ENCODE measurements around the gene GPR156. TPM values are rescaled to one million over a fixed set of nuclear protein-coding genes. Genes with fewer than 3 reads are reported as not detected.
"Not testable (repeated sequence)": the region's sequence is repeated elsewhere in the genome, so short reads cannot be mapped to it uniquely, and the experiment has no call there.

The GPR156 gene
- total RNA-seq, 1 donor from 2014 or later = 1.4 TPM

- TF ChIP-seq, protein P1, sequence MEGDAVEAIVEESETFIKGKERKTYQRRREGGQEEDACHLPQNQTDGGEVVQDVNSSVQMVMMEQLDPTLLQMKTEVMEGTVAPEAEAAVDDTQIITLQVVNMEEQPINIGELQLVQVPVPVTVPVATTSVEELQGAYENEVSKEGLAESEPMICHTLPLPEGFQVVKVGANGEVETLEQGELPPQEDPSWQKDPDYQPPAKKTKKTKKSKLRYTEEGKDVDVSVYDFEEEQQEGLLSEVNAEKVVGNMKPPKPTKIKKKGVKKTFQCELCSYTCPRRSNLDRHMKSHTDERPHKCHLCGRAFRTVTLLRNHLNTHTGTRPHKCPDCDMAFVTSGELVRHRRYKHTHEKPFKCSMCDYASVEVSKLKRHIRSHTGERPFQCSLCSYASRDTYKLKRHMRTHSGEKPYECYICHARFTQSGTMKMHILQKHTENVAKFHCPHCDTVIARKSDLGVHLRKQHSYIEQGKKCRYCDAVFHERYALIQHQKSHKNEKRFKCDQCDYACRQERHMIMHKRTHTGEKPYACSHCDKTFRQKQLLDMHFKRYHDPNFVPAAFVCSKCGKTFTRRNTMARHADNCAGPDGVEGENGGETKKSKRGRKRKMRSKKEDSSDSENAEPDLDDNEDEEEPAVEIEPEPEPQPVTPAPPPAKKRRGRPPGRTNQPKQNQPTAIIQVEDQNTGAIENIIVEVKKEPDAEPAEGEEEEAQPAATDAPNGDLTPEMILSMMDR (conservative IDR thresholded peaks at IDR 0.05; ENCODE audit: low read depth, low read length) = no peak
- DNase-seq (ENCODE audit: low read depth) = no peak
- no peak overlapping the region for H3K4me3 ChIP-seq (ENCODE audit: low read depth, low read length)
Observed at GRCh38 chr3:120157681-120158080, 127.3 kb downstream of the GPR156 start.

DNA sequence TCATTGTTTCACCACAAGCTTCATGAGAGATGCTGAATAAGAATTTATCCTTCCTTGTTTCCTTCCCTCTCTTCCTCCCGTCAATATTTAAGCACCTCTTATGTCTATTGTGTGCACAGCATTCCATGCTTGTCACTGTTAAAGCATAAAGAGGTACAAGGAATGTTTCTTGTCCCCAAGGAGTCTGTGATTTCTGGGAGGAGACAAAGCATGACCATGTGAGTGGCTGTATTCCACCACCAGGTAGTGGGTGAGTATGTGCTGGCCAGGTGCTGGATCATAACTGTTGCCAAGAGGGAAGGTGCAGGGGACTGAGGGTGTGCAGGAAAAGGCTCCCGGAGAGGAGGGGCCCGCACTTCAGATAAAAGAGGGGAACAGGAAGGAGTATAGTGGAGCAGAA, 127.9 kb downstream of the GPR156 start:
- DNase-seq (ENCODE audit: low read depth) = no peak
- TF ChIP-seq, protein P1 (conservative IDR thresholded peaks at IDR 0.05; ENCODE audit: low read depth, low read length) = no peak
- H3K4me3 ChIP-seq (ENCODE audit: low read depth, low read length) = no peak overlapping the region

- H3K4me3 ChIP-seq (ENCODE audit: low read depth, low read length) = no peak overlapping the region
- TF ChIP-seq, protein P1 (conservative IDR thresholded peaks at IDR 0.05; ENCODE audit: low read depth, low read length) = no peak
- DNase-seq (ENCODE audit: low read depth) = no peak
Observed at GRCh38 chr3:120156699-120157098, 128.3 kb downstream of the GPR156 start.

DNA sequence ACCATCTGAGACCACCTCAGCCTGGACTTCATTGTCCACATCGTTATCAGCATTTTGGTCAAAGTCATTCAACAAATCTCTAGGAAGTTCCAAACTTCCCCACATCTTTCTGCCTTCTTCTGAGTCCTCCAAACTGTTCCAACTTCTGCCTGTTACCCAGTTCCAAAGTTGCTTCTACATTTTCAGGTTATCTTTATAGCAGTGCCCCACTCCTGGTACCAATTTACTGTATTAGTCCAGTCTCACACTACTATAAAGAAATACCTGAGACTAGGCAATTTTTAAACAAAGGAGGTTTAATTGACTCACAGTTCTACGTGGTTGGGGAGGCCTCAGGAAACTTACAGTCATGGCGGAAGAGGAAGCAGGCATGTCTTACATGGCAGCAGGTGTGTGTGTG, 129.3 kb downstream of the GPR156 start:
- DNase-seq (ENCODE audit: low read depth); H3K4me3 ChIP-seq (ENCODE audit: low read depth, low read length): not testable (repeated sequence)

- no peak overlapping the region for H3K4me3 ChIP-seq (ENCODE audit: low read depth, low read length)
- no peak for DNase-seq (ENCODE audit: low read depth)
- TF ChIP-seq, protein P1 (conservative IDR thresholded peaks at IDR 0.05; ENCODE audit: low read depth, low read length) = no peak
Observed at GRCh38 chr3:120155108-120155507, 129.9 kb downstream of the GPR156 start.

DNA sequence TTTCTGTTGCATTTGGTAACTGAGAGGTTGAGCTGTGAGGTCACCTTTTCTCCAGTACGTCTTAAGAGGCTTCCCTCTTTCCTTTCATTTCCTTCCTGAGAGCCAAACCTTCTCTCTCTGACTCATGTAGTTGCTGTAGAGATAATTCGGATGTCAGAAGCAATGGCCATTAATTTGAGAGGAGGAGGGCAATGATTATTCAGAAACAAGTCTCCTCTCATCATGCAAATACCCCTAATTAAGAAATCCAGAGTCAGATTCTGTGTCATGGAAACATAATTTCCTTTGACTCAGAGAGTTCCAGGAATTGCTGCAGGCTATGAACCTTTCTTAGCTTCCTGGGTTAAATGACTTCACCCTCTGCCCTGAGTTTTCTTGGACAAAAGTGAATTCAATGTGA, 131.7 kb downstream of the GPR156 start:
- H3K4me3 ChIP-seq (ENCODE audit: low read depth, low read length) = no peak overlapping the region
- TF ChIP-seq, protein P1 (conservative IDR thresholded peaks at IDR 0.05; ENCODE audit: low read depth, low read length) = no peak
- DNase-seq (ENCODE audit: low read depth) = peak; percentile 95

DNA sequence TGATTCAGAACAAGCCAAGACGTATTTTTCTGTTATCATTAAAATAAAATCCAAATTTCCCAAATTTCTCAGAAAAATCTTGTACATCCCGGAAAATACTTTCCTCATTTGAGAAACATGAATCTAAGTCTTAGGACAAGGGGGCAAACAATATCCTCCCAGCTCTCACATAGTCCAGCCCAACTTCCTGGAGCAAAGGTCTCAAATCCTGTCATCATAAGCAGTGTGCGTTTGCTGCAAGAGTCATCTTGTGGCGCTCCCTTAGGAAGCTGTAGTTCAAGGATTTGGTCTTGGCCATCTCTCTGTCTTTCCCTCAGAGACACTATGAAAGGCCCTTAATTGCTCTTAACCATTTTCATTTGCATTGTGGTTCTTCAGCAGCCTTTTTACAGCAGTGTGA, 133.2 kb downstream of the GPR156 start:
- DNase-seq (ENCODE audit: low read depth) = no peak
- TF ChIP-seq, protein P1 (conservative IDR thresholded peaks at IDR 0.05; ENCODE audit: low read depth, low read length) = no peak
- H3K4me3 ChIP-seq (ENCODE audit: low read depth, low read length) = no peak overlapping the region

Data from epithelial cell of proximal tubule (primary cell).